Measurements from ENCODE around the gene FBXW7.

DNA sequence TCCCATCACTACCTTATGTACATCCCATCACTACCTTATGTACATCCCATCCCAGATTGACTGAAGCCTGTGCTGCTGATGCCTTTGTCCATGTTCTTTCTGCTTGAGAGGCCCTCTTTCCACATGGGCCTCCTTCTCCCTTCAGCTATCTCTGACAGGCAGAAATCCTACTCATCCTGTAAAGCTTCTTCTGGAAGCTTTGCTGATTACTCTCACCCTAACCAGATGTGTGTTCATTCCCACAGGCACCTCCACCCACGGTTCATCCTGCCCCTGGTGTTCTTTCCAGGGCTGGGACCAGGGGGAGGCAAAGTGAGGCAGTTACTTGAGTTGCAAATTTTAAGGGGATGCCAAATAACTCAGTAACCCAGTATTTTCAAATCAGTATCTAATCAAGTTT is 22.5 kb upstream of the FBXW7 start:
- TF ChIP-seq EP300 (IDR thresholded peaks at IDR 0.05) (no peak), CTCF (IDR thresholded peaks at IDR 0.05) (no peak), POLR2AphosphoS5 (IDR thresholded peaks at IDR 0.05) (no peak)
